GM20431 (cell line): ENCODE measurements around the gene CALN1.
"Not testable (repeated sequence)": the region's sequence is repeated elsewhere in the genome, so short reads cannot be mapped to it uniquely, and the experiment has no call there.

ENCODE experiments used
- in situ Hi-C: fragments of 300-500 bp; cut with MseI, MboI; formaldehyde crosslinking; loops from one replicate; pipeline ENCODE4 v1.15.0; 2020; ENCODE audit warnings: low sequenced_read_pairs; ENCODE audit not compliant: unreplicated experiment

Gene CALN1

DNA sequence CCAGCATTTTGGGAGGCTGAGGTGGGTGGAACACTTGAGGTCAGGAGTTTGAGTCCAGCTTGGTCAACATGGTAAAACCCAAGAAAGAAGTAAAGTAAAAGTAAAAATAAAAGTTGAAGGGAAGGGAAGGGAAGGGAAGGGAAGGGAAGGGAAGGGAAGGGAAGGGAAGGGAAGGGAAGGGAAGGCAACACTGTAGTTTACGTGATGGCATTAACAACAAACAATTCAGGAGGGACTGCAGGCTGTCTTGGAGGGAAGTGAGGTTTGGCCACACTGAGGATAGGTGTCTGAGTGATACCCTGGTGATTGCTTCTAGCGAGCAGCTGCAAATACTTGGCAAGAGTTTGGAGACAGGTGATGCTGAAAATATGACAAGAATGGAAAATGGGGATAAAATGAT is 298.0 kb downstream of the CALN1 start:
- in situ Hi-C loops, result no loop called here

DNA sequence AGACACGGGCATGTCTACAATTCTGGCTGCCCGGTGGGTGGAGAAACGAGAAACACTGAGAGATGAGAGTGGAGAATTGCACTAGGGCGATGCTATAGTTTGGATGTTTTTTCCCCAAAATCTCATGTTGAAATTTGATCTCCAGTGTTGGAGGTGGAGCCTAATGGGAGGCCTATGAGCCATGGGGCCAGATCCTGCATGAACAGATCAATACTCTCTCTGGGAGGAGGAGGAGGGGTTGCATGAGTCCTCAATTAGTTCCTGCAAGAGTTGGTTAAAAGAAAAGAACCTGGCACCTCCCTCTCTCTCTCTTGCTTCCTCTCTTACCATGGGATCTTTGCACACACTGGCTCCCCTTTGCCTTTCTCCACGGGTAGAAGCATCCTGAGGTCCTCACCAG is 299.1 kb downstream of the CALN1 start:
- in situ Hi-C loops, result no loop called here

DNA sequence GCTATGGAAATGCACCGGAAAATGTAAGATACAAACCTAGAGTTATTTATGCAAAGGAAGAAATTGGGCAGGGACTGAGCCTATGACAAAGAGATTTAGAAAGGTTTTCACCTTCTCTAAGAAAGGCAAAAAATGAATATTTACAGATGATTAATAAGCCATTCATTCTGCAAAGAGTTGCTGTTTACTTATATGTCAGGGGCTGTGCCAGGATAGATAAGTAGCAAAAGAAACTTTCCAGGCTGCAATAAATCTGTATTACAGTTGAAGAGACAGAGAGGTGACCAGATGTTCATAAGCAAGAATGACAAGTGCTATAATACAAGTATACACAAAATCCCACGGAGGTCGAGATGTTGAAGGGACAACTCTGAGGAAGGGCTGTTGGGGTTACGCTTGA is 299.6 kb downstream of the CALN1 start:
- in situ Hi-C loops, result no loop called here

DNA sequence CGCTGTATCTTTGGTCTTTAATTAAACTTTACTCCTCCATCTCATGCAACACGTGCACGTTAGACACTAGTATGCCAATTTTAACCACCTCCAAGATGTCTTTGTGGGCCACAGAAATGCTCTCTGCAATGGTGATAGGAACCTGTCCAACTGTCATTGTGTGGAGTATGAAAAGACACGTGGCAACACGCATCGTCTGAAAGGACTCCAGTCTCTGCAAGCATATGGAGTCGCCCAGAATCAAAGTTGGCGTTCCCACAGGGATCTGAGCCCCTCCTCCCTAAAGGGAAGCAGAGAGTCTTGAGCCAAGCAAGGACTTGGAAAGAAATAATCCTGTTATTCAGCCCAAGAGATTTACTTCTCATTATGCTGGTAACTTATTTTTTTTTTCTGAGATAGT is 301.1 kb downstream of the CALN1 start:
- in situ Hi-C loops, result no loop called here

DNA sequence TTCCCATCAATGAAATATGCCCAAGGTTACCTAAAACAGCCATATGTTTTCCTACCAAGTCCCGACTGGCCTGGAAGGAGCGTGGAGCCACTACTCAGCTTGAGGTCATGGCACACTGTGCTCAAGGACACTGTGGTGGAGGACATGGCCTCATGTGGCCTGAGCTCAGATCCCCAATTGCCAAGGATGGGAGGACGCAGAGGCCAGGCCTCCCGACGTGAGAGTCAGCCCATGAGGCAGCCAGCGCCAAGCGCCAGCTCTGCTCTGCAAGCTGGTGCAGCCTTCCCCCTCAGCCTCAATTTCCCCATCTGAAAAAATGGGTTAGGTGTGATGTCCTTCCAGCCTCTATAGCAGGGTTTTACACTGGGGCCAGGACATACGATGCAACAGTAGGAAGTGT is 302.6 kb downstream of the CALN1 start:
- in situ Hi-C loops, result loop anchor here (10.0 kb wide), 1 partner anchor 65 kb away; no protein-coding TSS in a partner anchor

DNA sequence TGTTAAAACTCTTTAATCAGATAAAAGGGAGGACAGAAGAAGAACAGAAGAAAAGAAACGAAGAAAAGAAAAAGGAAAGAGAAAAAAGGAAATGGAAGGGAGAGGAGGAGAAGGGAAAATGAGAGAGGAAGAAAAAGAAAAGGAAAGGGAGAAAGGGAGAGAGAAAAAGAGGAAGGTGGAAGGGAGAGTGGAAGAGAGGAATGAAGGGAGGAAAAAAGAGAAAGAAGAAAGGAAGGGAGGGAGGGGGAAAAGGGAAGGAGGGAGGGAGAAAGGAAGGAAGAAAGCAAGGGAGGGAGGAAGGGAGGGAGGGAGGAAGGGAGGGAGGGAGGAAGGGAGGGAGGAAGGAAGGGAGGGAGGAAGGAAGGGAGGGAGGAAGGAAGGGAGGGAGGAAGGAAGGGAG is 305.7 kb downstream of the CALN1 start:
- in situ Hi-C loops, result loop anchor here (10.0 kb wide), 1 partner anchor 62 kb away; no protein-coding TSS in a partner anchor

DNA sequence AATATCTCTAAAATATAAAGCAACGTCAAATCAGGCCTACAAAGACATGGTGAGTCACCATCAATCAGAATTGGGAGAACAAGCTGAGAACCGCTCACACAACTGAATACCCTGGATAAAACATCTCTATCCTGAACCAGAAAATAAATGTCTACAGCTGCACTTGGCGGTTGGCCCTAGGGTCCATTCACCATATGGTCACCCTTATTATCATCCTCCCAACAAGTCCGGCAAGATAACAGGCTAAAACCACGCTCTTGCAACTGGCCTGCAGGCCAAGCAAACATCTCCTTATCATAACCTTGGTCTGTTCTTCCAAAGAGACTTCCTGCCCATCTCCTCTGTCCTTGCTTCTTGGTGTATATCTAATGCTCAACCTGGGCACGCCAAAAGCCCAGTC is 310.7 kb downstream of the CALN1 start:
- in situ Hi-C loops, result loop anchor here (10.0 kb wide), 1 partner anchor 57 kb away; no protein-coding TSS in a partner anchor

DNA sequence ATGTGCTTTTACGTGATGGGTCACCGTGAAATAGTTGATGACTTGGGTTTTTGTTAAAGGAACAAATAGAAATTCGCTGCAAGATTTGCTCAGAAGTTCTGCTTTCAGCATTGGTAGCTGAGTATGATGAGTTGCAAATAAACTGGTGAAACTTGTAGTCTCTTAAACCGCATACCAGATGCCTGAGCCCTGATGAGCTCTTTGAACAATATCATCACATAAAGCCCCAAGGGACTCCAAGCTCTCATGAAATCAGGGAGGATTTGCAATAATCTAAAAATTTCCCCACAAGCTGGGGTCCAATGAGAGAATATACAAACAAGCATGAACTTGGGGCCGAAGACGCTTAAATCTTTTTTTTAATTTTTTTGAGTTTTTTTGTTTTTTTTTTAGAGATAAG is 312.4 kb downstream of the CALN1 start:
- in situ Hi-C loops, result loop anchor here (10.0 kb wide), 1 partner anchor 55 kb away; no protein-coding TSS in a partner anchor

DNA sequence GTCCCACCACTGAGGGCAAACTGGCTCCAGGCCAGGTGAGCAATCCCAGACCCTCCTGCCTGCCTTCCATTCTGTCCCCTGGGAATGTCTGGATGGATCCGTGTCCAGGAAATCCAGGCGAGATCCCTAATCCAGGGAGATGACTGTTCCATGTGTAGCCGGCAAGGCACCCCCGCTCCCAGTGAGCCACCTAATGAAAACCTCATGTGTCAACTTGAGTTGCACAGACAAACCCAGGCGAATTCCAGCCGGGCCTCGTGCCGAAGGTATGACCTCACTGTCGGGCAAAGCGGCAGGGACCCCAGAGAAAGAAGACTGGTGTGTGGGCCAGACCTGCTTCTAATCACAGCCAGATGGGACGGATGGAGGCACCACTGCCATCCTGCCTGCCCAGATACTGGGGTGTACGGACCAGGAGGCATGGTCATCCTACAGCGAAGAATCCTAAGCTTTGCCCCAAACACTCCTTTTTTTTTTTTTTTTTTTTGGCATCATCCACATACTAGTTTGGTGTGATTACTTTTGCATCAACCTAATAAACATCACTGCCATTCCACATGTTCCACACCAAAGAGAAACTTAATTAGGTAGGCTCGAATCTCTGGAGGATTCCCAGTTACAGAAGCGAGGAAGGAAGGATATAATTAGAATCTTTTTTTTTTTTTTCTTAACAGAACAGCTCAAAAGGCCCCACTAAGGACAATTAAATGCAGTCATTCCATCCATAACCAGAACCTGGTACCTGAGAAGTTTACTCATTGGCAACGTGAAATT is 313.1 kb downstream of the CALN1 start:
- in situ Hi-C loops, result no loop called here

DNA sequence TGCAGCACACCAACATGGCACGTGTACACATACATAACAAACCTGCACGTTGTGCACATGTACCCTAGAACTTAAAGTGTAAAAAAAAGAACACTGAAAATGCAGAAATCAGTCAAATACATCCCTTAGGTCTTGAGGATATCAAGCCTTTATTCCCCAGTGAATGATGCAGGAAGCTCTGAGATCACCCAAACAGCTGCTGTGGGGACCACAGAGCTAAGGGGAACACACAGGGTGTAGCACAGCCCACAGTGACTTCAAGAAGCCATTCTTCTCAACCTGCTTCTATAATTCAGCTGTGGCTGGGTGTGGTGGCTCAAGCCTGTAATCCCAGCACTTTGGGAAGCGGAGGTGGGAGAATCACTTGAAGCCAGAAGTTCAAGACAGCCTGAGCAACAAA is 314.9 kb downstream of the CALN1 start:
- in situ Hi-C loops, result no loop called here

DNA sequence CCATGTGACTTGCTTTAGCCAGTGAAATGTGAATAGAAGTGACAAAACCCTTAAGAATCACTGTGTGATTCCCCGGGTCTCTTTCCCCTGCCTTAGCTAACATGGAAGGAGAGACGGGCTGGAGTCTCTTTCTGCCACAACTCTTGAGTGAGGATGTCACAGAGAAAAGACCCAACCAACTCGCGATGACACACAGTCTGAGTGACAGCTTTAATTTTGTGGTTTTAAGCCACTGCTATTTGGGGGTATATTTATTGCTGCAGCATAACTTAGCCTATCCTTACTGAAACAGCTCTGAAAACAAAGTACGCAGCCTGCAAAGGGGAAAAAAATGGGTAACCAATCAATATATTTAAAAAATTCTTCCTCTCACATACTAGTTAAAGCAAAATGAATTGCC is 319.4 kb downstream of the CALN1 start:
- in situ Hi-C loops, result no loop called here

DNA sequence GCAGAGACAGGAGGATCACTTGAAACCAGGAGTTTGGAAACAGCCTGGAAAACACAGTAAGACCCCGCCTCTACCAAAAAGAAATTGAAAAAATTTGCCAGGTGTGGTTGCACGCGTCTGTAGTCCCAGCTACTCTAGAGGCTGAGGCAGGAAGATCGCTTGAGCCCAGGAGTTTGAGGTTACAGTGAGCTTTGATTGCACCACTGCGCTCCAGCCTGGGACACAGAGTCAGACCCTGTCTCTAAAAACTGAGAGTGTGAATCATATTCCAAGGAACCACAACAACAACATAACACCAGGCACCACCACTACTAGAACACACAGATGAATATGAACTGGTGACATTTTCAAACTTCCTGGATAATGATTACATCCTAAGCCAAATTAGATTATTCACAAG is 324.2 kb downstream of the CALN1 start:
- in situ Hi-C loops, result no loop called here

DNA sequence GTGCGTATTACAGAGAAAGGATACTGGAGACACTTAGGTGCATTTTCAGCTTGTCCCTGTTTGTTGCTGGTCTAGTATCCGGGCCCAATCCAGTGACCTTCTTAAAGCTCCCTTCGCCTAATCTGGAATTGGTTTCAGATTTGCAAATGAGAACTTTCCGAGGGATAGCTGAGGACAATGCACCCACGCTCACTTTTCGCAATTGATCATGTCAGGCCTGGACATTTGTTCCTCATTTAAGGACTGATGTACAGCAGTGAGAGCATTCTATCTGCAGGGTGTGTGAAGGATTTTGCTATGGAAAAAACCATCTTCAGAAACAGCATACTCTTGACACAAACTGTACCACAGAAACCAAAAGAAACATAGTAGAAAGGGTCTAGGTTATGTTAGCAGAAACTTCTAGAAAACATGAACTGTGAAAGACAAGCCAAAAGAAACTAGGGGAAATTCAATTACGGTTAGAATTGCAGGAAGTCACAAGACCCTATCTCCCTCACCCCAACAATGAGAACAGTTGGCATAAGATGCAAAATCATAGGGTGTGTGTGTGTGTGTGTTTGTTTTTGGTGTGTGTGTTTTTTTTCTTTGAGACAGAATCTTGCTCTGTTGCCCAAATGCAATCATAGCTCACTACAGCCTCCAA is 331.1 kb downstream of the CALN1 start:
- in situ Hi-C loops, result no loop called here

DNA sequence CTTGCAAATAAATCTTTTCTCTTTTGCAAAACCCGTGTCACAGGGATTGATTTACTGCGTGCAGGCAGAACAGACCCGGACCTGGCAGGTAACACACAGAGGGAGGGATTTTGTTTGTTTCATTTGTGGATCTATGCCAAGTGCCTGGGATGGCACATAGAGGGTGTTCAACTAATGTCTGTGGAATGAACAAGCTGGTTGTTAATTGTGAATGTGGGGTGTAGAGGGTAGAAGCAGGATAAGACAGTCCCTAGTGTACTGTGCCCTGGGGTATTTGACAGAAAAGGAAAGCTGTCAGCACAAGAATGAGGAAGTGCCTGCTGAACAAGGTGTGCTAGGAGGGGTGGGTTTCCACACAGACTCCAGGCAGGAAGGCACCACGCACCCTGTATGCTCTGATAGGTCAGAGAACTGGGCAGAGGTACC is 331.8 kb downstream of the CALN1 start:
- in situ Hi-C loops, result no loop called here

DNA sequence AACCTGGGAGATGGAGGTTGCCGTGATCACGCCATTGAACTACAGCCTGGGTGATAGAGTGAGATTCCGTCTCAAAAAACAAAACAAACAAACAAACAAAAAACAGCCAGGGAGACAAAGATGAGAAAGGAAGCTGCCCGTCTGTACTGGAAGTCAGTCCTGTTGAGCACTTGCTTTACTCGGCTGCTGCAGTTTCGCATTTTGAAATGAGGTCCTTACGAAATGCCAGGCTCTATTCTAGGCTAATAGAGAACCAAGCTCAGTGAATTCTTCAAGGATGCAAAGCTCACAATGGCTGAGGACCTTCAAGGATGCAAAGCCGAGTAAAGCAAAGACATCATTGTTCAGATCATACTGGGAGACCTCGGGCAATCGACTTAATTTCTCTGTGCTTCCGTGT is 333.3 kb downstream of the CALN1 start:
- in situ Hi-C loops, result no loop called here

DNA sequence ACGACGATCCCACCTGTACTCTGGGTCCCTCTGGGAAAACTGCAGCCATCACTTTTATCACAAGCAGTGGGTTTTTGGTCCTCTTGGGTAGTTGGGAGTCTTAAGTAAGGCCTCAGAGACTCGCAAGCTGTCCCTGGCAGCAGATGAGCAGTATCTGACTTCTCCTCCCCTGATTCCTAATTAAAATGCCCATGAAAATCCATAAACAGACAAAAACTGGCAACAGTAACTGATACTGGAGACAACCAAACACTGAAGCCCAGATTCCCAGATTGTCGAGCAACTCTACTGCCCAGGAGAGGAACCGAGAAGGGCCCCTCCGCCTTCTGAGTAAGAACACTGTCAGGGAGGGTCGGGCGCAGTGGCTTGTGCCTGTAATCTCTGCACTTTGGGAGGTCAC is 333.8 kb downstream of the CALN1 start:
- in situ Hi-C loops, result no loop called here

DNA sequence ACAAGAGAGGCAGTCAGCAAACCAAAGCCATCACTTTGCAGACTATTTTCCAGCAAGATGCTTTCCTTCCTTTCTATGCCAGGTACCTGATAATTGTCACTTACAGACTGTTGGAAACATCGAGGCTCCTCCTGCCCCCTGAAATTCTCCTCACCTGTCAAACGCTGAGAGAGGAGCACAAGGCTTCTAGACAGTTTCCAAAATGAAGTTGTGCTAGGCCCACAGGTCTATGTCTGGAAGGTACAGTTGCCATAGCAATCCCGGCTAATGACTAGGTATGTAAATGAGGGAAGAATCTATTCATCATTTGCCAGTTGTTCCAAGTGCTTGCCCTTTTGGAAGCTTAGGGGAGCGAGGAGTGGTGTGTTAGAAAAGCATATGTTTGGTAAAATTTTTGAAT is 334.4 kb downstream of the CALN1 start:
- in situ Hi-C loops, result no loop called here

DNA sequence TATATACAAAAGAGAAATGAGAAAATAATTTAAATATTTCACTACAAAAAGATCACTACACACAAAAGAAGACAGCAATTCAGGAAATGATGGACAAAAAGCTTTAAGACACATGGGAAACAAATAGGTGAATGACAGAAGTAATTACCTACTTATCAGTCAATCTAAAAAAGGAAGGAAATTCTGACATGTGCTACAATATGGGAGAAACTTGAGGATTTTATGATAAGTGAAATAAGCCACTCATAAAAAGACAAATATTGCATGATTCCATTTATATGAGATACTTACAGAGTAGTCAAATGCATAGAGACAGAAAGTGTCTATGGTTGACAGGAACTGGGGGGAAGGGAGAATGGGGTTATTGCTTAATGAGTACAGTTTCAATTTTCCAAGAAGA is 339.2 kb downstream of the CALN1 start:
- in situ Hi-C loops, result no loop called here

DNA sequence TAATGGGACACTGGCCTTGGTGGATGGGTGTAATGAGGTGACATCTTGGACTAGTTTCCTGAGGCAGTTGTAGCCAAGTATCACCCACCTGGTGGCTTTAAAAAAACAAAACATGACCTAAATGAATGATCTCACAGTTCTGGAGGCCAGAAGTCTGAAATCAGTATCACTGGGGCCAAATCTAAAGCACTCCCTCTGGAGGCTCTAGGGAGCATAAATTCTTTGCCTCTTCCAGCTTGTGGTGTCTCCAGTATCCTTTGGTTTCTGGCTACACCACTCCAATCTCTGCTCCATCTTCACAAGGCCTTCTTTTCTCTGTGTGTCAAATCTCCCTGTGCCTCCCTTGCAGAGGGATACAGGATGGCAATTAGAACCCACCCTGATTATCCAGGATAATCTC is 342.9 kb downstream of the CALN1 start:
- in situ Hi-C loops, result no loop called here

DNA sequence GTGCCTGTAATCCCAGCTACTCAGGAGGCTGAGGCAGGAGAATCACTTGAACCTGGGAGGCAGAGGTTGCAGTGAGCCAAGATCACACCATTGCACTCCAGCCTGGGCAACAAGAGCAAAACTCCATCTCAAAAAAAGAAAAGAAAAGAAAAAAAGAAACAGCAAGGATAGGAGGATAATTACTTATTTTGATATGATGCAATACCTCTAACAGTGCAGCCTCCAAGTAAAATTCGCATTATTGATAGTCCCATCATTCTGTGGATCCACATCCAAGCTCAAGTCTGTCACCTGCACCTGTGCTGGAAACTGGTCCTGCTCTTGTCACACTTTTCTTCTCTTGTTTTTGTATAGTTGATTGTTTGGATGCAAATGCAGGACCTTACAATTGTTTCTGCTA is 346.4 kb downstream of the CALN1 start:
- in situ Hi-C loops, result not testable (repeated sequence)

DNA sequence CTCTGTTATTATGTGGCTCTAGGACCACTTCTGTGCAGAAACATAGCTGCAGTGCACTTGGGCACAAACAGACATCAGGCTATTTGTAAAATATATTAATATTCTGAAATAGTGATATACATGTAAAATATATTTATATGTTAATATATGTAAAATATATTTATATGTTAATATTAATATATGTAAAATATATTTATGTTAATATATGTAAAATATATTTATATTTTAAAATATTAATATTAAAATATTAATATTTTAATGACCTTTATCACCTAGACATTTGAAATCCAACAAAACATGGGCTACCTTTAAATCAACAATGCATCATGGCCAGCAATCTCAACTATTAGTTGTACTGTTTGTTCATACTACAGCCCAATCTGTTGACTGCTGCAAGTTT is 347.2 kb downstream of the CALN1 start:
- in situ Hi-C loops, result no loop called here

DNA sequence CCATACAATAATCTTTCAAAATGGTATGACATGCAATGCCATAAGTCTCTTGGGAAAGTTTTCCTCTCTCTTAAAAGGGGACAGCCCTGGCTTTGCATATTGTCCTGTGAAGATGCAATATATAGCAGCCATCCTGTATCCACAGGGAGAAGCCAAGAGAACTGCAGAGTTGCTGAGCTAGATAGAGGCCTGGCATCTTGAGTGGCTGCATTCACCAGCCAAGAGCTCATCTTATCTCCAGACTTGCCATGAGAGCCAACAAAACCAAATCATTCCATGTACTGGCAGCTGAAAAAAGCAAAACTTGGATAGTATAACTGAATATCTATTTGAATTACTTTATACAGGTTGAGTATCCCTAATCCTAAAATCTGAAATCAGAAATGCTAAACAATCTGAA is 348.8 kb downstream of the CALN1 start:
- in situ Hi-C loops, result no loop called here
